K562 (cell line): ENCODE data around the gene NME2.

Experiments
- CBX5 ChIP-seq: IDR thresholded peaks from 2 replicates; pipeline ENCODE4 v1.6.1; 2014; ENCODE audit warnings: low read depth, borderline replicate concordance
- ETS2 ChIP-seq: IDR thresholded peaks from 2 replicates; pipeline ENCODE4 v1.6.1; 2016; ENCODE audit warnings: borderline replicate concordance, missing genetic modification characterization, mild to moderate bottlenecking, moderate library complexity, missing compliant biosample characterization; ENCODE audit not compliant: poor library complexity, severe bottlenecking
- HDAC1 ChIP-seq, 2 experiments: fragments of 450-650 bp; IDR thresholded peaks; 2 replicates each; pipeline ENCODE4 v1.6.1; 2016 to 2017; ENCODE audit warnings: inconsistent platforms in 1 of 2, mild to moderate bottlenecking in 1 of 2, moderate library complexity in 1 of 2
- POLR2AphosphoS5 ChIP-seq: IDR thresholded peaks from 2 replicates; pipeline ENCODE4 v1.6.1; 2011; ENCODE audit warnings: mild to moderate bottlenecking, low read depth, low read length, moderate library complexity; ENCODE audit not compliant: control insufficient read depth, insufficient read depth
- RCOR1 ChIP-seq, 2 experiments: IDR thresholded peaks; 2 replicates each; pipeline ENCODE4 v1.6.1; 2012; ENCODE audit warnings: low read depth in 2 of 2, low read length in 2 of 2, borderline replicate concordance in 1 of 2, improper control_type of control experiment in 1 of 2
- ZC3H4 ChIP-seq: sonication (generic); formaldehyde crosslinking; IDR thresholded peaks from 2 replicates; pipeline ENCODE4 v1.9.0; 2021; ENCODE audit warnings: missing genetic modification reagents, borderline replicate concordance
- ZNF644 ChIP-seq: fragments of 200-800 bp; sonication (Bioruptor generic); IDR thresholded peaks from 2 replicates; pipeline ENCODE4 v1.6.1; 2016; ENCODE audit warnings: low read depth, missing genetic modification characterization, missing compliant biosample characterization

- no peak for TF ChIP-seq CBX5
- no peak for TF ChIP-seq ZC3H4 (CRISPR knock-in tag)
- no peak for TF ChIP-seq ZNF644 (tag)
- no peak for TF ChIP-seq HDAC1 (IDR thresholded peaks at IDR 0.05)
- TF ChIP-seq POLR2AphosphoS5: no peak
- TF ChIP-seq RCOR1 (IDR thresholded peaks at IDR 0.05; ENCODE audit: borderline replicate concordance in 1 of 2, low read depth in 2 of 2, low read length in 2 of 2): no peak
- TF ChIP-seq ETS2: no peak
These were observed 23.0 kb downstream of the NME2 start for GRCh38 chr17:51189162-51189561.
